Activated naive CD4-positive, alpha-beta T cell treated with anti-CD3 and anti-CD28 coated beads, Interleukin-2, amount 50 U/mL, for 72 hours (primary cell): ENCODE measurements around the gene PCDHGA6. TPM values are rescaled to one million over a fixed set of nuclear protein-coding genes. Genes with fewer than 3 reads are reported as not detected.
"Not testable (repeated sequence)": the region's sequence is repeated elsewhere in the genome, so short reads cannot be mapped to it uniquely, and the experiment has no call there.

Experiments
- ATAC-seq, 2 donors: fragments of 150-1000 bp; cut with Tn5 transposase; 2 replicates each; pipeline ENCODE4 v1.10.0; 2021; ENCODE audit warnings: mild to moderate bottlenecking in 2 of 2, moderate library complexity in 2 of 2
- DNase-seq, 2 donors: peaks; one replicate each; pipeline ENCODE4 v3.0.0; 2021 to 2022; ENCODE audit warnings: low spot score in 2 of 2
- H3K27ac Mint-ChIP-seq, 2 donors: one replicate each; pipeline ENCODE4 v1.8.0; 2022; ENCODE audit warnings: mild to moderate bottlenecking in 2 of 2, mixed read lengths in 2 of 2
- H3K36me3 Mint-ChIP-seq, 2 donors: one replicate each; pipeline ENCODE4 v1.8.0; 2022; ENCODE audit warnings: mixed read lengths in 2 of 2
- H3K9me3 Mint-ChIP-seq, 2 donors: one replicate each; pipeline ENCODE4 v1.8.0; 2022; ENCODE audit warnings: mixed read lengths in 2 of 2
- total RNA-seq, 2 donors: library from RNA; stranded (reverse); gene quantifications; one replicate each; pipeline ENCODE4 v1.2.3, GENCODE V29; 2022

PCDHGA6 gene
- total RNA-seq, 2 donors from 2014 or later = 0.08 to 0.09 TPM

GRCh38 chr5:141402553-141403243 is 29.0 kb downstream of the PCDHGA6 start, which contains the start of gene PCDHGA9:
Gene PCDHGA9, plus strand, starts transcription at chr5:141402778. Its CDS starts 175 bp downstream, at chr5:141402953.
- DNase-seq (no peak), ATAC-seq (no peak)
- no peak within 1 kb of the TSS for H3K27ac Mint-ChIP-seq
- peaks cover 14 to 18% of the 10 kb centered on the region in 2 donors for H3K9me3 Mint-ChIP-seq
- H3K36me3 Mint-ChIP-seq = peaks cover 42 to 59% of the 10 kb centered on the region in 2 donors

- no peak for ATAC-seq
- Mint-ChIP-seq H3K36me3 (peaks cover 49 to 66% of the 10 kb centered on the region in 2 donors), H3K27ac (no peak overlapping the region), H3K9me3 (peaks cover 17 to 21% of the 10 kb centered on the region in 2 donors)
- no peak for DNase-seq
Measured at GRCh38 chr5:141403387-141403786, 29.7 kb downstream of the PCDHGA6 start.

DNA sequence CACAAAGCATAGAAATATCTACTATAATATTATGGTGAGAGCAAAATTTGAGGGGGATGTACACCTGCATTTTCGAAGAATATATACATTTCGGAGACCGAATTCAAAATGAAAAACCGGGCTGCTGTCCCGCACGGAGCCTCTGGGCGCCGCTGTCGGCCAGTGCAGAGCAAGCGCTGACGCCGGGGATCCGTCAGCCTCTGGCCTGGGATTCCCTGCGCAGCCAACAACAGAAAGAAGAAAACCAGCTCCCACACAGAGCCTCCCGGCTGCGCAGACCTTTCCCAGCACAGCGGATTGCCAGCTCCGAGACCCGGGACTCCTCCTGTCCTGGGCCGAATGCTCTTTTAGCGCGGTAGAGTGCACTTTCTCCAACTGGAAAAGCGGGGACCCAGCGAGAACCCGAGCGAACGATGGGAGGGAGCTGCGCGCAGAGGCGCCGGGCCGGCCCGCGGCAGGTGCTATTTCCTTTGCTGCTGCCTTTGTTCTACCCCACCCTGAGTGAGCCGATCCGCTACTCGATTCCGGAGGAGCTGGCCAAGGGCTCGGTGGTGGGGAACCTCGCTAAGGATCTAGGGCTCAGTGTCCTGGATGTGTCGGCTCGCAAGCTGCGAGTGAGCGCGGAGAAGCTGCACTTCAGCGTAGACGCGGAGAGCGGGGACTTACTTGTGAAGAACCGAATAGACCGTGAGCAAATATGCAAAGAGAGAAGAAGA is 34.3 kb downstream of the PCDHGA6 start, which contains the start of gene PCDHGB6:
PCDHGB6 (plus strand) TSS at position 232 of the 716 bp plus-strand sequence; CDS start at position 414, 182 bp downstream.
- Mint-ChIP-seq H3K36me3 (peaks cover 48 to 63% of the 10 kb centered on the region in 2 donors), H3K9me3 (peaks cover 26 to 28% of the 10 kb centered on the region in 2 donors), H3K27ac (peak within 1 kb of the TSS in 1 of 2 donors; percentile 29)
- peak; percentile 56 to 58 for ATAC-seq
- not testable (repeated sequence) for DNase-seq

DNA sequence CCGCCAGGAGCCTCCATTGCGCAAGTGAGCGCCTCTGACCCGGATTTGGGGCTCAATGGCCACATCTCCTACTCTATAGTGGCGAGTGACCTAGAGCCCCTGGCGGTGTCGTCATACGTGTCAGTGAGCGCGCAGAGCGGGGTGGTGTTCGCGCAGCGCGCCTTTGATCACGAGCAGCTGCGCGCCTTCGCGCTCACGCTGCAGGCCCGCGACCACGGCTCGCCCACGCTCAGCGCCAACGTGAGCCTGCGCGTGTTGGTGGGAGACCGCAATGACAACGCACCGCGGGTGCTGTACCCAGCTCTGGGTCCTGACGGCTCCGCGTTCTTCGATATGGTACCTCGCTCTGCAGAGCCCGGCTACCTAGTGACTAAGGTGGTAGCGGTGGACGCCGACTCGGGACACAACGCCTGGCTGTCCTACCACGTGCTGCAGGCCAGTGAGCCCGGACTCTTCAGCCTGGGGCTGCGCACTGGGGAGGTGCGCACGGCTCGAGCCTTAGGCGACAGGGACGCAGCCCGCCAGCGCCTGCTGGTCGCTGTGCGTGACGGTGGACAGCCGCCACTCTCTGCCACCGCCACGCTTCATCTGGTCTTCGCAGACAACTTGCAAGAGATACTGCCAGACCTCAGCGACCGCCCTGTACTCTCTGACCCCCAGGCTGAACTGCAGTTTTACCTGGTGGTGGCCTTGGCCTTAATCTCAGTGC is 36.1 kb downstream of the PCDHGA6 start:
- ATAC-seq = no peak
- Mint-ChIP-seq H3K27ac (peak overlapping the region in 1 of 2 donors; percentile 81), H3K36me3 (peaks cover 53 to 65% of the 10 kb centered on the region in 2 donors), H3K9me3 (peaks cover 25 to 29% of the 10 kb centered on the region in 2 donors)
- no peak for DNase-seq

DNA sequence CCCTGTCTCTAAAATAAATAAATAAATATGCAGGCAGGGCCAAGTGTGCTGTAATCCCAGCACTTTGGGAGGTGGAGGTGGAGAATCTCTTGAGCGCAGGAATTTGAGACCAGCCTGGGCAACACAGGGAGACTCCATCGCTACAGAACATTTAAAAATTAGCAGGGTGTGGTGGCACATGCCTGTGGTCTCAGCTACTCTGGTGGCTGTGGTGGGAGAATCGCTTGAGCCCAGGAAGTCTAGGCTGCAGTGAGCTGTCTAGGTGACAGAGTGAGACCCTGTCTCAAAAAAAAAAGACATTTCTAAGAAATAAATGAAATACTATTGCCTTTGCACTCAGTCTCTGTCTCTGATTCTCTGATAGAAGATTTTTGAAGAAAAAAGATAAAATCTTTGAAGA is 37.9 kb downstream of the PCDHGA6 start:
- Mint-ChIP-seq H3K36me3 (peaks cover 57 to 60% of the 10 kb centered on the region in 2 donors), H3K27ac (no peak overlapping the region), H3K9me3 (peaks cover 21 to 27% of the 10 kb centered on the region in 2 donors)
- ATAC-seq (no peak), DNase-seq (no peak)

DNA sequence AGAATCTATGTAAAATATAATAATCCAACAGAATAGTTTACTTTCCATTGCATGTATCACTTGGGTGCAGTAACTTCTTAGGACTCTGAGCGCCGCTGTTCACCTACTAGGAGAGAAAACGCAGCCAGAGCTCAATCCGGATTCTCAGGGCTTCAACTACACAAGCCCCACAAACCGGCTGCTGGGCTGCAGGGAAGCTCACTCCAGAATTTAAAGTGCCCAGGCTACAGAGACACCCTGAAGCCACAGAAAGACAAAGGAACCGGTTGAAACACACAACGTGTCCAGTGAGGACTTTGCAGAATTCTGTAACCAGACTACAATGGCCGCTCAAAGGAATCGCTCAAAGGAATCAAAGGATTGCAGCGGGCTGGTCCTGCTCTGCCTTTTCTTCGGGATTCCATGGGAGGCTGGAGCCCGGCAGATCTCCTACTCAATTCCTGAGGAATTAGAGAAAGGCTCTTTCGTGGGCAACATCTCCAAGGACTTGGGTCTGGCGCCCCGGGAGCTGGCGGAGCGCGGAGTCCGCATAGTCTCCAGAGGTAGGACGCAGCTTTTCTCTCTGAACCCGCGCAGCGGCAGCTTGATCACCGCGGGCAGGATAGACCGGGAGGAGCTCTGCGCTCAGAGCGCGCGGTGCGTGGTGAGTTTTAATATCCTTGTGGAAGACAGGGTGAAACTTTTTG is 39.3 kb downstream of the PCDHGA6 start, which contains the start of gene PCDHGA10:
PCDHGA10 (plus strand) TSS at position 134 of the 686 bp plus-strand sequence; CDS start at position 323, 189 bp downstream.
- ATAC-seq (peak; percentile 66 to 76), DNase-seq (no peak)
- H3K27ac Mint-ChIP-seq = no peak within 1 kb of the TSS
- H3K9me3 Mint-ChIP-seq = peaks cover 17 to 29% of the 10 kb centered on the region in 2 donors
- H3K36me3 Mint-ChIP-seq = peaks cover 52 to 59% of the 10 kb centered on the region in 2 donors

DNA sequence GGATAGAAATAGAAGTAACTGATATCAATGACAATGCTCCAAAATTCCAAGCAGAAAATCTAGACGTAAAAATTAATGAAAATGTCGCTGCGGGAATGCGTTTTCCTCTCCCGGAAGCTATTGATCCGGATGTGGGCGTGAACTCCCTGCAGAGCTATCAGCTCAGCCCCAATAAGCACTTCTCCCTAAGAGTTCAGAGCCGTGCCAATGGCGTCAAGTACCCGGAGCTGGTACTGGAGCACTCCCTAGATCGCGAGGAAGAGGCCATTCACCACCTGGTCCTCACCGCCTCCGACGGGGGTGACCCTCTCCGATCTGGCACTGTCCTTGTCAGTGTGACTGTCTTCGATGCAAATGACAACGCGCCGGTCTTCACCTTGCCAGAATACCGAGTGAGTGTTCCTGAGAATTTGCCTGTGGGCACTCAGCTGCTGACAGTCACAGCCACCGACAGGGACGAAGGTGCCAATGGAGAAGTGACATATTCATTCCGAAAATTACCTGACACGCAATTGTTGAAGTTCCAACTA is 39.9 kb downstream of the PCDHGA6 start:
- Mint-ChIP-seq H3K27ac (no peak overlapping the region), H3K9me3 (peaks cover 15 to 32% of the 10 kb centered on the region in 2 donors), H3K36me3 (peaks cover 52 to 60% of the 10 kb centered on the region in 2 donors)
- ATAC-seq (no peak), DNase-seq (no peak)

DNA sequence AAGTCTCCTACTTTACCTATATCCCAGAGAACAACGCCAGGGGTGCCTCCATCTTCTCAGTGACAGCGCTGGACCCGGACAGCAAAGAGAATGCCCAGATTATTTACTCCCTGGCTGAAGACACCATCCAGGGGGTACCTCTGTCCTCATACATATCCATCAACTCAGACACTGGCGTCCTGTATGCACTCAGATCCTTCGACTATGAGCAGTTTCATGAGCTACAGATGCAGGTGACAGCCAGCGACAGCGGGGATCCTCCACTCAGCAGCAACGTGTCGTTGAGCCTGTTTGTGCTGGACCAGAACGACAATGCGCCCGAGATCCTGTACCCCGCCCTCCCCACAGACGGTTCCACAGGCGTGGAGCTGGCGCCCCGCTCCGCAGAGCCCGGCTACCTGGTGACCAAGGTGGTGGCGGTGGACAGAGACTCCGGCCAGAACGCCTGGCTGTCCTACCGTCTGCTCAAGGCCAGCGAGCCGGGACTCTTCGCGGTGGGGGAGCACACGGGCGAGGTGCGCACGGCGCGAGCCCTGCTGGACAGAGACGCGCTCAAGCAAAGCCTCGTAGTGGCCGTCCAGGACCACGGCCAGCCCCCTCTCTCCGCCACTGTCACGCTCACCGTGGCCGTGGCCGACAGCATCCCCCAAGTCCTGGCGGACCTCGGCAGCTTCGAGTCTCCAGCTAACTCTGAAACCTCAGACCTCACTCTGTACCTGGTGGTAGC is 41.0 kb downstream of the PCDHGA6 start:
- not testable (repeated sequence) for H3K27ac Mint-ChIP-seq, ATAC-seq
- H3K9me3 Mint-ChIP-seq = peaks cover 12 to 28% of the 10 kb centered on the region in 2 donors

GRCh38 chr5:141415275-141415618 is 41.6 kb downstream of the PCDHGA6 start:
- not testable (repeated sequence) for H3K27ac Mint-ChIP-seq, DNase-seq, ATAC-seq
- Mint-ChIP-seq H3K36me3 (peaks cover 48 to 59% of the 10 kb centered on the region in 2 donors), H3K9me3 (peaks cover 9 to 23% of the 10 kb centered on the region in 2 donors)

More for the DNA sequence above, 41.0 kb downstream of the PCDHGA6 start:
- H3K36me3 Mint-ChIP-seq = peaks cover 53 to 60% of the 10 kb centered on the region in 2 donors
- not testable (repeated sequence) for DNase-seq

- ATAC-seq = peak; percentile 80 to 81
Measured at GRCh38 chr5:141417494-141418172, 43.9 kb downstream of the PCDHGA6 start, which contains the start of gene PCDHGB7. Gene PCDHGB7, plus strand, starts transcription at chr5:141417677. Its CDS starts 183 bp downstream, at chr5:141417860.

GRCh38 chr5:141419074-141419880 is 45.6 kb downstream of the PCDHGA6 start:
- Mint-ChIP-seq H3K27ac (peak overlapping the region in 1 of 2 donors; percentile 57), H3K9me3 (peaks cover 25 to 40% of the 10 kb centered on the region in 2 donors), H3K36me3 (peaks cover 65 to 68% of the 10 kb centered on the region in 2 donors)
- ATAC-seq (no peak), DNase-seq (no peak)

More at GRCh38 chr5:141417494-141418172, 43.9 kb downstream of the PCDHGA6 start, which contains the start of gene PCDHGB7:
- DNase-seq = peak in 1 of 2 donors; percentile 60
- Mint-ChIP-seq H3K36me3 (peaks cover 67 to 75% of the 10 kb centered on the region in 2 donors), H3K27ac (peak within 1 kb of the TSS in 1 of 2 donors; percentile 77), H3K9me3 (peaks cover 20 to 32% of the 10 kb centered on the region in 2 donors)

GRCh38 chr5:141420855-141421488 is 47.3 kb downstream of the PCDHGA6 start, which contains the start of gene PCDHGA11:
Gene PCDHGA11, plus strand, starts transcription at chr5:141421051. Its CDS starts 177 bp downstream, at chr5:141421228.
- Mint-ChIP-seq H3K36me3 (peaks cover 52 to 65% of the 10 kb centered on the region in 2 donors), H3K27ac (peak within 1 kb of the TSS in 1 of 2 donors; percentile 77), H3K9me3 (peaks cover 25 to 32% of the 10 kb centered on the region in 2 donors)
- DNase-seq (peak in 1 of 2 donors; percentile 71), ATAC-seq (peak; percentile 45 to 56)

DNA sequence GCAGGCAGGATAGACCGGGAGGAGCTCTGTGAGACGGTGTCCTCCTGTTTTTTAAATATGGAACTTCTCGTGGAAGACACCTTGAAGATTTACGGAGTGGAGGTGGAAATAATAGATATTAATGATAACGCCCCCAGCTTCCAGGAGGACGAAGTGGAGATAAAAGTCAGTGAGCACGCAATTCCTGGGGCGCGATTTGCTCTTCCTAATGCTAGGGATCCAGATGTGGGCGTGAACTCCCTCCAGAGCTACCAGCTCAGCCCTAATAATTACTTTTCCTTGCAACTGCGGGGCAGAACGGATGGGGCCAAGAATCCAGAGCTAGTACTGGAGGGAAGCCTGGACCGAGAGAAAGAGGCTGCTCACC is 47.8 kb downstream of the PCDHGA6 start:
- H3K9me3 Mint-ChIP-seq = peaks cover 25 to 33% of the 10 kb centered on the region in 2 donors
- H3K36me3 Mint-ChIP-seq = peaks cover 52 to 70% of the 10 kb centered on the region in 2 donors
- DNase-seq = no peak
- no peak for ATAC-seq
- H3K27ac Mint-ChIP-seq = peak overlapping the region in 1 of 2 donors; percentile 36
